Adrenal gland (tissue), 12 donors: ENCODE data around the gene LZTS2. TPM values are rescaled to one million over a fixed set of nuclear protein-coding genes. Genes with fewer than 3 reads are reported as not detected.
"Not testable (repeated sequence)": the region's sequence is repeated elsewhere in the genome, so short reads cannot be mapped to it uniquely, and the experiment has no call there.

Source experiments
- DNase-seq, 7 donors: peaks; one replicate each; pipeline ENCODE4 v3.0.0-alpha.2; 2019 to 2020
- H3K27ac ChIP-seq, 5 donors: fragments of 200-600 bp; sonication (generic) in 4 of 5; 1 replicate in 3 of 5; 2 replicates in 2 of 5; pipeline versions ENCODE4 v1.5.1 to v1.8.0; 2016 to 2020; ENCODE audit warnings: mild to moderate bottlenecking in 1 of 5
- H3K27me3 ChIP-seq: fragments of 200-600 bp; 2 replicates; pipeline ENCODE4 v1.8.0; 2021
- H3K36me3 ChIP-seq, 2 donors: fragments of 200-600 bp; replicated peaks in 1 of 2; 1 replicate in 1 of 2; 2 replicates in 1 of 2; pipeline versions ENCODE4 v1.5.1 to v1.8.0; 2018 to 2022
- H3K4me1 ChIP-seq, 2 donors: fragments of 200-600 bp; replicated peaks in 1 of 2; 1 replicate in 1 of 2; 2 replicates in 1 of 2; pipeline versions ENCODE4 v1.5.1 to v1.8.0; 2018 to 2021
- H3K4me3 ChIP-seq, 4 donors: fragments of 200-600 bp; sonication (generic) in 3 of 4; one replicate each; pipeline ENCODE4 v1.5.1; 2016 to 2018
- H3K9me3 ChIP-seq, 3 donors: fragments of 200-600 bp; sonication (generic) in 1 of 3; replicated peaks in 1 of 3; 1 replicate in 2 of 3; 2 replicates in 1 of 3; pipeline versions ENCODE4 v1.5.1 to v1.8.0; 2016 to 2021
- POLR2A ChIP-seq, 2 donors: fragments of 450-650 bp; IDR thresholded peaks; one replicate each; pipeline ENCODE4 v1.6.1; 2017; ENCODE audit warnings: antibody characterized with exemption in 2 of 2, mild to moderate bottlenecking in 2 of 2, moderate library complexity in 1 of 2
- WGBS, 4 donors: extraction: QIAGEN DNeasy Blood & Tissue Kit in 2 of 4; methylation state at CpG; one replicate each; pipeline versions ENCODE4 v1.1.5 to v1.1.7; 2013 to 2017; 5-methylcytosine and 5-hydroxymethylcytosine counted together
- intact Hi-C, 2 donors: fragments of 100-400 bp; cut with DNase I; formaldehyde crosslinking; loops; one replicate each; pipeline versions ENCODE4 v1.14.1 to v1.15.0; 2022 to 2023
- polyA plus RNA-seq, 3 donors: library from polyadenylated mRNA; stranded (reverse); fragments of 200-250 nt in 2 of 3; fragments of 350-450 nt in 1 of 3; fragmentation: Illumina TruSeq in 1 of 3; extraction: RNeasy Lipid Tissue Mini Kit (QIAGEN cat#74804) in 1 of 3; gene quantifications; one replicate each; pipeline ENCODE4 v1.2.3, GENCODE V29; 2013 to 2014
- total RNA-seq, 9 donors: library from RNA; depleted of rRNA in 4 of 9; stranded (reverse); fragments of >200 nt in 4 of 9; fragments of 120-200 nt in 1 of 9; fragmentation: NEBNext Ultra II Directional in 1 of 9; extraction: Animal tissue kit (Norgen Biotek cat#: 25700) in 1 of 9; gene quantifications; one replicate each; pipeline versions ENCODE4 v1.1.0 to v1.2.4, GENCODE V29; 2013 to 2023
- TF ChIP-seq, protein P1 (sequence below), 6 experiments: fragments of 450-650 bp in 4 of 6; fragments of 200-600 bp in 2 of 6; sonication (generic) in 1 of 6; IDR thresholded peaks; 1 replicate in 5 of 6; 2 replicates in 1 of 6; pipeline versions ENCODE4 v1.5.1 to v1.8.0; 2016 to 2021; ENCODE audit warnings: antibody characterized with exemption in 6 of 6, mild to moderate bottlenecking in 2 of 6, moderate library complexity in 1 of 6
- donor health status: healthy with polysubstance abuse.
- donor health status: Bipolar disorder and iron deficiency.
- donor health status: DM: yes; HTN: yes; CAD: no.
- donor health status: DM: no; HTN: no; CAD: no.
- donor health status: DM: no; HTN: no; CAD: no.
- donor health status: DM: yes; HTN: yes; CAD: no.

The LZTS2 gene
- total and polyA plus RNA-seq, 12 donors: 12.2 to 232 (median 101) TPM

DNA sequence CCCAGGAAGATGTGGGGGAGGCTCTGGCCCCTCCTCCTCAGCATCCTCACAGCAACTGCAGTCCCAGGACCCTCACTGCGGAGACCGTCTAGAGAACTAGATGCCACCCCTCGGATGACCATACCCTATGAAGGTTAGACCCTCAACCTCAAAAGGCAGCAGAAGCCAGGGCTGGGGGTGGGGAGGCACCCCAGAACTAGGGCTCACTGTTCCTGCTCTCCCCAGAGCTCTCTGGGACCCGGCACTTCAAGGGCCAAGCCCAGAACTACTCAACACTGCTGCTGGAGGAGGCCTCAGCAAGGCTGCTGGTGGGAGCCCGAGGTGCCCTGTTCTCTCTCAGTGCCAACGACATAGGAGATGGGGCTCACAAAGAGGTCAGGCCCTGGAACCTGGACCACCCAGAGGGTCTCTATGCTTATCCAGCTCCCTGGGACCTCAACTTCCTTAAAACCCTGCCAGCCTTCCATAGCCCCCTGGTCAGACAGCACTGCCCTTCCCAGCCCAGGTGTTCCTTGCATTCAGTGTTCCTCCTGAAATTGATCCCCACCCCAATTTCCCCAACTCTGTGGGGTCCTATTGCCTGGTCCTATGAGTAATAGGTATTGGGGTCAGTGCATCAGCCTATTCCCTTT lies 26.6 kb upstream of the LZTS2 start:
- intact Hi-C loops: no loop called here
- Histone ChIP-seq H3K9me3 (no peaks in the 10 kb centered on the region), H3K27ac (no peak overlapping the region), H3K36me3 (no peaks in the 10 kb centered on the region), H3K27me3 (no peaks in the 10 kb centered on the region), H3K4me1 (peaks cover 7 to 16% of the 10 kb centered on the region in 2 donors), H3K4me3 (no peak overlapping the region)
- TF ChIP-seq POLR2A (IDR thresholded peaks at IDR 0.05): no peak
- TF ChIP-seq, protein P1, sequence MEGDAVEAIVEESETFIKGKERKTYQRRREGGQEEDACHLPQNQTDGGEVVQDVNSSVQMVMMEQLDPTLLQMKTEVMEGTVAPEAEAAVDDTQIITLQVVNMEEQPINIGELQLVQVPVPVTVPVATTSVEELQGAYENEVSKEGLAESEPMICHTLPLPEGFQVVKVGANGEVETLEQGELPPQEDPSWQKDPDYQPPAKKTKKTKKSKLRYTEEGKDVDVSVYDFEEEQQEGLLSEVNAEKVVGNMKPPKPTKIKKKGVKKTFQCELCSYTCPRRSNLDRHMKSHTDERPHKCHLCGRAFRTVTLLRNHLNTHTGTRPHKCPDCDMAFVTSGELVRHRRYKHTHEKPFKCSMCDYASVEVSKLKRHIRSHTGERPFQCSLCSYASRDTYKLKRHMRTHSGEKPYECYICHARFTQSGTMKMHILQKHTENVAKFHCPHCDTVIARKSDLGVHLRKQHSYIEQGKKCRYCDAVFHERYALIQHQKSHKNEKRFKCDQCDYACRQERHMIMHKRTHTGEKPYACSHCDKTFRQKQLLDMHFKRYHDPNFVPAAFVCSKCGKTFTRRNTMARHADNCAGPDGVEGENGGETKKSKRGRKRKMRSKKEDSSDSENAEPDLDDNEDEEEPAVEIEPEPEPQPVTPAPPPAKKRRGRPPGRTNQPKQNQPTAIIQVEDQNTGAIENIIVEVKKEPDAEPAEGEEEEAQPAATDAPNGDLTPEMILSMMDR (IDR thresholded peaks at IDR 0.05): no peak
- peak in 3 of 7 donors; percentile 12 to 42 (median 17) for DNase-seq
- 88 to 100% (median 95%) methylated on average over 2 to 6 of the region's 6 CpGs; no CpG with 5 or more reads in 1 of the 4 donors for WGBS, 4 donors

DNA sequence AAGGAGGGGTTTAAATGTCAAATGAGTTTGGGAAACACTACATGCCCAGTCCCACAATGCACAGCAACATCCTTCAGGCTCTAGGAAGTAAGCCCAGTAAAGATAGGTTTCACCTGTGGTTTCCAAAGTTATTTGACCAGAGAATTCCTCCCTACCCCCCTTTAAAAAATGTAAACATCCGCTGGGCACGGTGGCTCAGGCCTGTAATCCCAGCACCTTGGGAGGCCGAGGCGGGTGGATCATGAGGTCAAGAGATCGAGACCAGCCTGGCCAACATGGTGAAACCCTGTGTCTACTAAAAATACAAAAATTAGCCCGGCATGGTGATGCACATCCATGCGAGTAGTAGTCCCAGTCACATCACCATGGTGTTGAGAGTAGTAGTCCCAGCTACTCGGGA lies 24.2 kb upstream of the LZTS2 start:
- intact Hi-C loops: not testable (repeated sequence)

DNA sequence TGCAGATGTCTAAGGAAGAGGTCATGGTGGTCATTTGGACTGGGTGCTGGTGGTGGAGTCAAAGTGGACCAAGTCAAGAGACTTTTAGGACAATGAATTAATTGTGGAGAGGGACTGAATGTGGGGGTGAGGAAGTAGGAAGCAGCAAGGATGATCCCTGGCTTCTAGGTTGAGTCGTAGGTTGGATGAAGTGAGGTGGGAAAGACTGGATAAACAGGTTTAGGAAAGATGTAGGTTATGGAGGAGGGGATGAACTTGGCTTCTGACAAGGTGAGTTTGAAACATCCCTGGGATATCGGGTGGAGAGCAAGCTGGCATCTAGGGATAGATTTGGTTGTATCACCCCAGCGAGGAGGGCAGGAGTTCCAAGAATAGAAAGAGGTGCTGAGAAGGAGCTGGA lies 22.7 kb upstream of the LZTS2 start:
- TF ChIP-seq POLR2A (IDR thresholded peaks at IDR 0.05): no peak
- TF ChIP-seq, protein P1 (IDR thresholded peaks at IDR 0.05): no peak
- H3K27me3 ChIP-seq: no peaks in the 10 kb centered on the region
- peaks cover 0 to 33% of the 10 kb centered on the region in 2 donors for H3K36me3 ChIP-seq
- H3K27ac ChIP-seq: no peak overlapping the region
- no peaks in the 10 kb centered on the region for H3K4me1 ChIP-seq
- H3K4me3 ChIP-seq: no peak overlapping the region
- WGBS, 4 donors: 88 to 92% (median 89%) methylated on average over 3 of the region's 3 CpGs
- H3K9me3 ChIP-seq: no peaks in the 10 kb centered on the region
- DNase-seq: peak in 1 of 7 donors; percentile 8
- intact Hi-C loops: no loop called here

More for the DNA sequence above, 24.2 kb upstream of the LZTS2 start:
- not testable (repeated sequence) for H3K27me3 ChIP-seq, H3K27ac ChIP-seq, DNase-seq, H3K4me1 ChIP-seq, H3K9me3 ChIP-seq, H3K4me3 ChIP-seq
- H3K36me3 ChIP-seq: peaks cover 0 to 21% of the 10 kb centered on the region in 2 donors
- WGBS, 4 donors: 86 to 91% (median 87%) methylated on average over 8 of the region's 8 CpGs

DNA sequence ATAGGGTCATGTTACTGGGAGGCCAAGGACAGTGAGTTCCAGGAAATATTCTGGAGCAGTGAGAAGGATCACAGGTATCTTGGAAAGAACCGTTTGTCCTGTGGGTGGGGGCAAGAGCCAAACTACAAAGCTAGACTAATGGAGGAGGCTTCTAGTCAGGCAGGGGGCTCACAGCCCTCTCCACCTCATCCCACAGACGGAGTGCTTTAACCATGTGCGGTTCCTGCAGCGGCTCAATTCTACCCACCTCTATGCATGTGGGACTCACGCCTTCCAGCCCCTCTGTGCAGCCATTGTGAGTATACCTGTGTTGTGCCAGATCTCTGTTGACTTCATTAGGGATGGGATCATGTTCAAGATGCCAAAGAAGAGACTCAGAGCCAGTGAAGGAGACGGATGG lies 22.2 kb upstream of the LZTS2 start:
- TF ChIP-seq, protein P1 (IDR thresholded peaks at IDR 0.05): no peak
- TF ChIP-seq POLR2A (IDR thresholded peaks at IDR 0.05): no peak
- Histone ChIP-seq H3K27me3 (no peaks in the 10 kb centered on the region), H3K4me1 (no peaks in the 10 kb centered on the region), H3K27ac (no peak overlapping the region), H3K4me3 (no peak overlapping the region), H3K36me3 (peaks cover 0 to 37% of the 10 kb centered on the region in 2 donors), H3K9me3 (no peaks in the 10 kb centered on the region)
- DNase-seq: peak in 1 of 7 donors; percentile 45
- intact Hi-C loops: no loop called here
- WGBS, 4 donors: 84 to 85% (median 84%) methylated on average over 6 of the region's 6 CpGs
